Stimulated activated naive CD8-positive, alpha-beta T cell treated with anti-CD3 and anti-CD28 coated beads, Interleukin-15, Interleukin-2, amounts not matched to agents 100 ng/mL and 50 ng/mL, for 24 hours (primary cell): ENCODE measurements around the gene MKI67.

Experiments used
- H3K27ac Mint-ChIP-seq: one replicate; pipeline ENCODE4 v1.8.0; 2021; ENCODE audit warnings: mild to moderate bottlenecking, mixed read lengths
- H3K27me3 Mint-ChIP-seq: one replicate; pipeline ENCODE4 v1.8.0; 2021; ENCODE audit warnings: mixed read lengths
- H3K36me3 Mint-ChIP-seq: one replicate; pipeline ENCODE4 v1.8.0; 2021; ENCODE audit warnings: low read depth, mixed read lengths
- H3K4me1 Mint-ChIP-seq: one replicate; pipeline ENCODE4 v1.8.0; 2021; ENCODE audit warnings: low read depth, mixed read lengths
- H3K4me3 Mint-ChIP-seq: one replicate; pipeline ENCODE4 v1.8.0; 2021; ENCODE audit warnings: mild to moderate bottlenecking, mixed read lengths
- H3K9me3 Mint-ChIP-seq: one replicate; pipeline ENCODE4 v1.8.0; 2021; ENCODE audit warnings: mixed read lengths

Gene MKI67

GRCh38 chr10:128072941-128073645, 53.1 kb downstream of the MKI67 start:
- H3K27ac Mint-ChIP-seq = no peak overlapping the region
- peaks cover 65% of the 10 kb centered on the region for H3K36me3 Mint-ChIP-seq
- H3K4me3 Mint-ChIP-seq = no peak overlapping the region
- H3K27me3 Mint-ChIP-seq = no peaks in the 10 kb centered on the region
- H3K4me1 Mint-ChIP-seq = peaks cover 14% of the 10 kb centered on the region
- no peaks in the 10 kb centered on the region for H3K9me3 Mint-ChIP-seq

- Mint-ChIP-seq H3K27me3 (no peaks in the 10 kb centered on the region), H3K27ac (no peak overlapping the region), H3K36me3 (peaks cover 74% of the 10 kb centered on the region), H3K9me3 (peaks cover 3% of the 10 kb centered on the region), H3K4me1 (peaks cover 20% of the 10 kb centered on the region), H3K4me3 (no peak overlapping the region)
Measured at GRCh38 chr10:128072046-128072445, 54.2 kb downstream of the MKI67 start.

GRCh38 chr10:128071417-128071782, 54.8 kb downstream of the MKI67 start:
- Mint-ChIP-seq H3K9me3 (peaks cover 4% of the 10 kb centered on the region), H3K27ac (no peak overlapping the region), H3K4me3 (no peak overlapping the region), H3K27me3 (no peaks in the 10 kb centered on the region), H3K36me3 (peaks cover 75% of the 10 kb centered on the region), H3K4me1 (peaks cover 26% of the 10 kb centered on the region)

DNA sequence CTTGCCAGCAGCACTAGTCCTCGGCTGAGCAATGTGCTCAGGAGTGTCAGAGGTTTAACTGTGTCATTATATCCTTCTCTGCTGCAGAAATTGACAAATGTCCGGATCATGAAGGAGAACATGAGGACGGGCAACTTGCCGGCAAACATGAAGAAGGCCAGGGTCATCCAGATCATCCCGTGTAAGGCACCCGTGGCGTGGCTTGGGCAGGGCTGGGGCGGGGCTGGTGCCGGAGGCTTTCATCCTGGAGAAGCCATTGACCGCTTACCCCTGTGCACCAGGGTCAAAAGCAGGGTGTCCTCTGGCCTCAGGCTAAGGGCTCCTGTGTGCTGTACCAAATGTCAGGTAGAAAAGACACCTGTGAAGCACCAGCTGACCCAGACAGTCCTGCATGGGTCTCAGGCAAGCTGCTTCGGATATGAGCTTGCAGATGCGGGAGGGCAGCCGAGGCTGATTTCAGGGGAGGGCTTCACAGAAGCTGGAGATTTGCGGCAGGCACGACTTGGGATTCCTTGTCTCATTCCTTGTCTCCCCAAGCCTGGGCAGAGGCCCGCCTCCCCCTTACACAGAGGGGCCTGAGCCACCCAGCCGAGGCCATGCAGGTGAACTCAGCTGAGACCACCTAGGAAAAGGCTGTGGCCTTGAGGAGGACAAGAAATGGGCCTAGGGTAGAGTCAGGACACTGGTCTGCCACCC, 55.4 kb downstream of the MKI67 start:
- H3K27me3 Mint-ChIP-seq = no peaks in the 10 kb centered on the region
- H3K4me1 Mint-ChIP-seq = peaks cover 32% of the 10 kb centered on the region
- H3K36me3 Mint-ChIP-seq = peaks cover 74% of the 10 kb centered on the region
- H3K9me3 Mint-ChIP-seq = peaks cover 4% of the 10 kb centered on the region
- H3K27ac Mint-ChIP-seq = no peak overlapping the region
- no peak overlapping the region for H3K4me3 Mint-ChIP-seq

- Mint-ChIP-seq H3K27ac (no peak overlapping the region), H3K27me3 (no peaks in the 10 kb centered on the region), H3K4me1 (peaks cover 39% of the 10 kb centered on the region)
Measured at GRCh38 chr10:128070161-128070560, 56.1 kb downstream of the MKI67 start.

DNA sequence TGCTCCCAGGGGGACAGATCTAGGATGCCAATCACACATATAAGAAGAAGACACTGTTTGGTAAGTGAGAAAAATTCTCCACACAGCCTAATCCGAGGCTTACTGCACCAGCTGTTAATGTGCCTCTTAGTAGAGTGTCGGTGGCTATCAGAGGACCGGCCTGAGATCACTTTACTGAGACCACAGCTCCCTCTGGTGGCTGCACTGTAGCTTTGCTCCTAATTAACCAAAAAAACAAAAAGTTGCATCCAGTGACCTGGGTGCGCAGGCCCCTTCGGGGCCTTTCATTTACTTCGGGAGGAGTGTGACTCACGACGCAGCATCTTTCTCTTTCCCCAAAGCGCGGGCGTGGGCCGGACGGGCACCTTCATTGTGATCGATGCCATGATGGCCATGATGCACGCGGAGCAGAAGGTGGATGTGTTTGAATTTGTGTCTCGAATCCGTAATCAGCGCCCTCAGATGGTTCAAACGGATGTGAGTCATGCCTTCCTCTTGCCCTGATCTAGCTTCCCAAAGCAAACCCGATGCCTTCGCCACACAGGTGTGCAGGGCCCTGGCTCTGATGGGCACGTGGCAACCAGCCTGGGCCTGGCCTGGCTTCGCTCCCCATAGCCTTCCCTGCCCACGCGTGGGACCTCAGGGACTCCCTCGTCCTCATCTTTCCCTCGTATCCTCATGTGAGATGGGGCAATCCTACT, 56.7 kb downstream of the MKI67 start:
- Mint-ChIP-seq H3K4me1 (peaks cover 45% of the 10 kb centered on the region), H3K27me3 (no peaks in the 10 kb centered on the region), H3K27ac (no peak overlapping the region), H3K9me3 (peaks cover 4% of the 10 kb centered on the region), H3K4me3 (no peak overlapping the region), H3K36me3 (peaks cover 73% of the 10 kb centered on the region)

More at GRCh38 chr10:128070161-128070560, 56.1 kb downstream of the MKI67 start:
- Mint-ChIP-seq H3K4me3 (no peak overlapping the region), H3K36me3 (peaks cover 74% of the 10 kb centered on the region), H3K9me3 (peaks cover 4% of the 10 kb centered on the region)

- peaks cover 49% of the 10 kb centered on the region for H3K4me1 Mint-ChIP-seq
- no peak overlapping the region for H3K4me3 Mint-ChIP-seq
- H3K9me3 Mint-ChIP-seq = peaks cover 4% of the 10 kb centered on the region
- no peak overlapping the region for H3K27ac Mint-ChIP-seq
- no peaks in the 10 kb centered on the region for H3K27me3 Mint-ChIP-seq
- H3K36me3 Mint-ChIP-seq = peaks cover 72% of the 10 kb centered on the region
Measured at GRCh38 chr10:128068398-128069285, 57.6 kb downstream of the MKI67 start.

DNA sequence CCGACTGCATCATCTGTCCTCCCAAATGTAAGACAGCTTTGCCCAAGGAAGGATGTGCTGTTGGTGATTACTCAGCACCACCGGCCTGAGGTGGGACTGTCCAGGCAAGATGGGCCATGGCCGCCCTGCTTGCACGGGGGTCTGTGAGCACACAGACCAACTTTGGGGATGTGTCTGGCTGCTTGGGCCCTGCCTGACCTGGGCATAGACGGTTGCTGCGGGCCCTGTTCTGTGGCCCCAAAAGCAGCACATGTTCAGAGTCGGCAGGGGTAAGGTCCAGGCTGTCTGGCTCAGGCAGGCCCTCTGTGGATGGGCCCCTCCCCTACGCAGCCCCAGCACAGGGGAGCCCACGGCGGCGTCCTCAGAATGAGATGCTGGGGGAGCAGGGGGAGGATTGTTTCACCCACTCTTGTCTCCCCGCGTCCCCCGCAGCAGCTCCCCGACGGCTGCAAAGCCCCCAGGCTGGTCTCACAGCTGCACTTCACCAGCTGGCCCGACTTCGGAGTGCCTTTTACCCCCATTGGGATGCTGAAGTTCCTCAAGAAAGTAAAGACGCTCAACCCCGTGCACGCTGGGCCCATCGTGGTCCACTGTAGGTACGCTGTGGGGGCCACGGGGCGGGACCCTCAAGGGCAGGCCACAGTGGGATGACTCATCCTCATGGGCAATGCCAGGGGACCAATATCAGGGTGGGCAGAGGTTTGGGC, 58.4 kb downstream of the MKI67 start:
- H3K4me3 Mint-ChIP-seq = no peak overlapping the region
- H3K9me3 Mint-ChIP-seq = peaks cover 4% of the 10 kb centered on the region
- no peaks in the 10 kb centered on the region for H3K27me3 Mint-ChIP-seq
- H3K27ac Mint-ChIP-seq = no peak overlapping the region
- H3K36me3 Mint-ChIP-seq = peaks cover 72% of the 10 kb centered on the region
- peaks cover 54% of the 10 kb centered on the region for H3K4me1 Mint-ChIP-seq

DNA sequence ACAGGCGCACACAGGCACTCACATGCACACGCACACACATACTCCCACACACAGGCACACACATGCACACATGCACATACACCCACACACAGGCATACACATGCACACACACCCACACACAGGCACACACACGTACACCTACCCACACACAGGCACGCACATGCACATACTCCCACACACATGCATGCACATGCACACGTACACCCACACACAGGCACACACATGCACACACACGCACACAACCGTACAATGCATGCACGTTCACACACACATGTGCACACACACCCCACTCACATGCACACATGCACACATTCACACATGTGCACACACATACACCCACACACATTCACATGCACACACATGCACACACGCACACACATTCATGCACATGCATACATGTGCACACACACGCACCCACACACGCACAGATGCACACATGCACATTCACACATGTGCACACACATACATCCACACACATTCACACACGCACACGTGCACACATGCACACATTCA, 59.3 kb downstream of the MKI67 start:
- Mint-ChIP-seq H3K27me3 (no peaks in the 10 kb centered on the region), H3K27ac (peak overlapping the region; percentile 0), H3K4me1 (peaks cover 63% of the 10 kb centered on the region), H3K36me3 (peaks cover 71% of the 10 kb centered on the region), H3K4me3 (no peak overlapping the region), H3K9me3 (peaks cover 4% of the 10 kb centered on the region)

DNA sequence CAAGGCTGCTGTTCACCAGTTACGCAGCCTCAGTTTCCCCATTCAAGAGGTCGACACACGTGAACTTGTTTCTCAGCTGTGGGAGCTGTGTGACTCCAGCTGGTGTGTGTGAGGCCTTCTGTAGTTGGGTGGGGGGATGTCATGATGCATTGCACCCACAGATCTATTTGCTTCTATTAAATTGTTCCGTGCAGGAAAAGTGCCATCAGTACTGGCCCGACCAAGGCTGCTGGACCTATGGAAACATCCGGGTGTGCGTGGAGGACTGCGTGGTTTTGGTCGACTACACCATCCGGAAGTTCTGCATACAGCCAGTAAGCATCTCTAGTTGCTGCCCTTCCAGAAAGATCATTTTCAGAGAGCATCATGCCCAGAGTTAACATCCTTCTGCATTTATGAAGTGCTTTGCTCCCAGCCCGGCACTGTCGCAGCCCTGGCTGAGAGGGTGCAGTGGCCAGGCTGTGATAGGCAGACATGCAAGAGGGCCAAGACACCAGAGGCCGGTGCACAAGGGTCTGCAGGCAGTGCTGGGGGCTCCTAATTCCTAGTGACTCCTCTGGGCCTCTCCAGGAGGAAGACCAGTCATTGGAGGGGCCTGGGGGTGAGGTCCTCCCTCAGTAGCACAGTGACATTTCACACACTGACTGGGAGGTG, 60.2 kb downstream of the MKI67 start:
- H3K27ac Mint-ChIP-seq = peak overlapping the region; percentile 99
- H3K4me3 Mint-ChIP-seq = peak overlapping the region; percentile 81
- H3K36me3 Mint-ChIP-seq = peaks cover 73% of the 10 kb centered on the region
- peaks cover 70% of the 10 kb centered on the region for H3K4me1 Mint-ChIP-seq
- H3K27me3 Mint-ChIP-seq = no peaks in the 10 kb centered on the region
- peaks cover 4% of the 10 kb centered on the region for H3K9me3 Mint-ChIP-seq

DNA sequence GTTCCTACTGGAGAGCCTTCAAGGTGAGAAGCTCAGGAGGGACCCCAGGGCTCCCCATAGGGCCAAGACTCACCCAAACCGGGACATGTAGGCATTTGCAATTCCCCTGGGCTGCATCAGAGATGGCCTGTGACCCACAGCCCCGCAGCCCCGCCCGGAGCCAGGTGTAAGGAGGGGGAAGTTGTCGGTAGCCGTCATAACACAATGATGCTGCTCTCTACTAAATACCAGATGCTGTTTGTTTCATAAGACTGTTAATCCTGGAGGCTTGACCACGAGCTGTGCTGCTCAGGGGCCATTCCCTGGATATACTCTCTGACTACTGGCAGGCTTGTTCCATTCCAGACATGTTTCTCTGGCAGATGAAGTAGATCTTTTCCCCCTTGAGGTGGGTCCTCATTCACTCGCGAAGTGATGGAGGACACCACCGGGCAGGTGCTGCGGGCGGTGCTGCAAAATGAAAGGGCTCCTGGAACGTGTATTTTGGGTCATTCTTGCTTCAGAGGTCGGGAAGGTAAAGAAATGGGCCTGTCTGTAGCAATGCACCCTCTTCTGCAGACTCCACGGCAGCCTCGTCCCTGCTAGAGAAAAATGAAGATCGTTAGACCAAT, 61.1 kb downstream of the MKI67 start:
- H3K4me3 Mint-ChIP-seq = peak overlapping the region; percentile 81
- H3K4me1 Mint-ChIP-seq = peaks cover 77% of the 10 kb centered on the region
- H3K9me3 Mint-ChIP-seq = peaks cover 4% of the 10 kb centered on the region
- H3K27ac Mint-ChIP-seq = peak overlapping the region; percentile 99
- no peaks in the 10 kb centered on the region for H3K27me3 Mint-ChIP-seq
- H3K36me3 Mint-ChIP-seq = peaks cover 78% of the 10 kb centered on the region

DNA sequence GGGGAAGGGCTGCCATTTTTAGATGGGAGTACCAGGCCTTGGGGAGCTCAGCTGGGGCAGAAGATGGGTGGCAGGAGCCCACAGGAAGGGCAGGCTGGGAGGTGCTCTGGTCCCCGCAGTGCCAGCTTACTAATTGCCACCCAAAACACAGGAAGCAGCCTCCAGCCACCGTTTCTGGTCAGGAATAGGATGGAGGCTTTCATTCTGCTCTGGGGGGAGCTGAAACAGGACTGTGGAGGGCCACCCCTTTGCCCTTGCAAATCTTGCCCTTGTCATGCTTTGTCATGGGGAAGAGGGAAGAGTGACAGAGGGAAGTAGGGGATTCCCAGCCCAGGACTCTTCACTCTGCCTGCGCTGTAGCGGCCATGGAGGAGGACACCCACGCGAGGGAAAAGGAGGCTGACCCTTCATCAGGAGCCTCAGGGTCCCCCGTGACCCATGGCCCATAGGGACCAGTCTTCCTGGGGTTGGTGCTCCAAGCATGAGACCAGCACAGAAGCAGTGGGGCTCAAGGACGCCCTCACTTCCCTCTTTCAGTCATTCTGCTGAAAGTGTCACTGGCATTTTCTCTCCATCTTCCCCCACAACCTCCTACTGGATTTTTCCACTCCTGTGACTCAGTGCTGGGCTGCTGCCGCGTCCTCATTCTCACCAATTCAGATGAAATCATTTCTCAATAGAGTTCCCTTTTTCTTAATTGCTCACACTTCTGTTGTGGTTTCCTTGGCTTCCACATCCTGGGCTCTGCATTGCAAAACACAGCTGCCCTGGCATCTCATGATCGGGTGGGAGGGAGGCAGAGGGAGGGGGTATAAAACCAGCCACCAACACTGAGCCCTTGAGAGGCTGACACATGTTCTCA, 61.9 kb downstream of the MKI67 start:
- peaks cover 84% of the 10 kb centered on the region for H3K4me1 Mint-ChIP-seq
- H3K27me3 Mint-ChIP-seq = no peaks in the 10 kb centered on the region
- peaks cover 4% of the 10 kb centered on the region for H3K9me3 Mint-ChIP-seq
- peak overlapping the region; percentile 81 for H3K4me3 Mint-ChIP-seq
- H3K27ac Mint-ChIP-seq = peak overlapping the region; percentile 99
- peaks cover 79% of the 10 kb centered on the region for H3K36me3 Mint-ChIP-seq
